ENCODE data around the gene P2RY14.

- TF ChIP-seq CTCF (optimal IDR thresholded peaks at IDR 0.05 in 1 of 3, IDR thresholded peaks at IDR 0.05 in 1 of 3, conservative IDR thresholded peaks at IDR 0.05 in 1 of 3; ENCODE audit: extremely low read depth in 1 of 3, insufficient read depth in 2 of 3, low read length in 3 of 3) (no peak), EZH2 (IDR thresholded peaks at IDR 0.05; ENCODE audit: low read length) (no peak)
Observed at GRCh38 chr3:151200586-151200985, 77.8 kb downstream of the P2RY14 start.
